Hepatocyte (in vitro differentiated cells): Measurements from ENCODE around the gene POLD3.

Source experiments
- CTCF ChIP-seq: fragments of 200-600 bp; sonication (generic); IDR thresholded peaks from 2 replicates; pipeline ENCODE4 v1.5.1; 2016; ENCODE audit warnings: antibody characterized with exemption, mild to moderate bottlenecking; ENCODE audit not compliant: poor library complexity
- EZH2 ChIP-seq: fragments of 200-600 bp; sonication (generic); IDR thresholded peaks from 2 replicates; pipeline ENCODE4 v1.6.1; 2016; ENCODE audit warnings: antibody characterized with exemption, mild to moderate bottlenecking, borderline replicate concordance

- no peak for TF ChIP-seq CTCF
- TF ChIP-seq EZH2 = no peak
These were observed 45.3 kb downstream of the POLD3 start for GRCh38 chr11:74637700-74638099.
